Measurements from ENCODE around the gene AGBL1.

Gene AGBL1

DNA sequence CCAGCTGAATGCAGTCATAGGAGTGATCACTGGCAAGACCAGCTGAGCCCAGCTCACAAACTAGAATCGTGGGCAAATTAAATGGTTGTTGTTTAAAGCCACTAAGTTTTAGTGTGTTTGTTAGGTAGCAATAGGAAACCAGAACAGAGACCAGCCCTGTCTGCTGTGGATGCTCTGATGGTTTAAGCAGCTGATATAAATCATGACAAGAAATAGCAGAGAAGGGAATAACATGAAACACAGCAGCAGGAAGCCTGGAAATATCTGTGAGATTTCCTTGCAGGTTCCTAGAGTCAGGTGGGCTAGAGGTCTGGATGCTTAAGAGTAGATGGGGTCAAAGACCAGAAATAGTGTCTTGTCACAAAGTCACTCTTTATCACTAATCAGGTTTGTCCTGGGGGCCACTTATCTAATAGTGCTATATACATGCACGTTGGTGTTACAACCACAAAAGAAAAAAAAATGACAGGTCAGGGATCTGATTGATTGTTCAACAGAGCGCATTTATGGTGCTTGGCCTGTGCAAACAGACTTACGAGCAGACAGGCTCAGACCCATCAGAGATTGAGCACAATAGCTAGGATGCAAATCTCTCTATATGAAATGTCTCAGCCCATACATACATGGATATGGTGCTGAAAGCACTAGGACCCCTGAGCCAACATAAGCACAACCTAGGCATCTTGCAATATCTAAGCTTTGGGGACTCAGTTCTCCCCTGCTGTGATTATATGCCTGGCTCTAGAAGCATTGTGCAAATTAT lies 967.7 kb downstream of the AGBL1 start:
- no peak for TF ChIP-seq CTCF (IDR thresholded peaks at IDR 0.05; ENCODE audit: insufficient read depth, low read length, poor library complexity, severe bottlenecking)
- Histone ChIP-seq H3K27me3 (replicated peaks; ENCODE audit: control insufficient read depth, insufficient read depth, low read length) (no peaks in the 10 kb centered on the region), H3K4me3 (replicated peaks; ENCODE audit: low read depth, low read length) (no peak overlapping the region), H3K36me3 (ENCODE audit: control insufficient read depth, insufficient read depth, low read length) (no peaks in the 10 kb centered on the region)
- no peak for DNase-seq (ENCODE audit: extremely low read depth, insufficient read length)
